Stimulated activated CD4-positive, alpha-beta T cell treated with anti-CD3 and anti-CD28 coated beads, TNF-alpha, amount 100 ng/mL, for 4 hours (primary cell): Measurements from ENCODE around the gene EPHA6.
"Not testable (repeated sequence)": the region's sequence is repeated elsewhere in the genome, so short reads cannot be mapped to it uniquely, and the experiment has no call there.

ENCODE experiments used
- DNase-seq, 3 experiments: peaks; one replicate each; pipeline ENCODE4 v3.0.0-alpha.2; 2020; ENCODE audit warnings: low read depth in 3 of 3

EPHA6 gene

DNA sequence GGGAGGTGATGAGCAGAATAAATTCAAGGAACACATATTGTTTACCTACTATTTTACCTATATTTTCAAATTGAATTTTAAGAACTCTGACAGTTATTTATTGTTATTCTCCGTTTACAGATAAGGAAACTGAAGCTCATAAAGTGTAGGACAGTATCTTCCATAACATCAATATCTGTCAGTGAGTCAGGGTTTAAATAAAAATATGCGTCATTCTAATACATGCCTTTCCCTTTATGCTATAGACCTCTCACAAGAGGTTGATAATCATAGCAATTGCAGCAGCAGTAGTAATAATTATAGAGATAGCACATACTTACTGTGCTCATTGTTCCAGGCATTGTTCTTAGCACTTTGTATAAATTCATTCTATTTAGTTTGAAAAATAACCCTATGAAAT, 101.1 kb downstream of the EPHA6 start:
- no peak for DNase-seq

DNA sequence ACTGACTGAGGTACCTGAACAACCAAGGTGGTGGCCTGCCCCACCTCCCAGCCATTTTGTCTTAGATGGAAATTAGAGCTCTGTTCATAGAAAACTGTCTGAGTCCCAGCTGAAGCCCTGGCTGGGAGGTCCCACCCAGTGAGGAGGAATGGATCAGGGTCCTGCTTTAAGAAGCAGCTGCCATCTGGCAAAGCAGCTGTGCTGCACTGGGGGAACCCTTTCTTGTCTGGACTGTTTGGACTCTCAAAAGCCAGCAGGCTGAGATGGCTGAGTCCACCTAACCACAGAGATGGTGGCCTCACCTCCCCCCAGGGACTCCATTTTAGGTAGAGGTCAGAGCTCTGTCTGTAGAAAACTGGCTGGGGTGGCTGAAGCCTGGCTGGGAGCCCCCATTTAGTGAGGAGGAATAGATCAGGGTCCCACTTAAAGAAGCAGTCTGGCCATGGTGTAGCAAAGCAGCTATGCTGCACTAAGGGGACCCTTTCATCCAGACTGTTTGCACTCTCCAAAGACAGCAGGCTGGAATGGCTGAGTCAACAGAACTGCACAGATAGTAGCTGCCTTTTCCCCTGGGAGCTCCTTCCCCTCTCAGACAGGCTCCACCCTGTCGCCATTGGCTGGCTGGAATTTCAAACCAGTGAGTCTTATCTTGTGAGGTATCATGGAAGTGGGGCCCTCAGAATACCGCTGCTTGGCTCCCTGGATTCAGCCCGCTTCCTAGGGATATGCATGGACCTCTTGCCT, 116.9 kb downstream of the EPHA6 start:
- no peak for DNase-seq

DNA sequence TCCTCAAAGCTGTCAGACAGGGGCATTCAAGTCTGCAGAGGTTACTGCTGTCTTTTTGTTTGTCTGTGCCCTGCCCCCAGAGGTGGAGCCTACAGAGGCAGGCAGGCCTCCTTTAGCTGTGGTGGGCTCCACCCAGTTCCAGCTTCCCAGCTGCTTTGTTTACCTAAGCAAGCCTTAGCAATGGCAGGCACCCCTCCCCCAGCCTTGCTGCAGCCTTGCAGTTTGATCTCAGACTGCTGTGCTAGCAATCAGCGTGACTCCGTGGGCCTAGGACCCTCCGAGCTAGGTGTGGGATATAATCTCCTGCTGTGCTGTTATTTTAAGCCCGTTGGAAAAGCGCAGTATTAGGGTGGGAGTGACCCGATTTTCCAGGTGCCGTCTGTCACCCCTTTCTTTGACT, 127.7 kb downstream of the EPHA6 start:
- DNase-seq: not testable (repeated sequence)

- DNase-seq: no peak
These were observed 144.5 kb downstream of the EPHA6 start for GRCh38 chr3:96958856-96959255.

- no peak for DNase-seq
These were observed 145.1 kb downstream of the EPHA6 start for GRCh38 chr3:96959474-96959873.

- DNase-seq: no peak
These were observed 145.7 kb downstream of the EPHA6 start for GRCh38 chr3:96959901-96960641.

DNA sequence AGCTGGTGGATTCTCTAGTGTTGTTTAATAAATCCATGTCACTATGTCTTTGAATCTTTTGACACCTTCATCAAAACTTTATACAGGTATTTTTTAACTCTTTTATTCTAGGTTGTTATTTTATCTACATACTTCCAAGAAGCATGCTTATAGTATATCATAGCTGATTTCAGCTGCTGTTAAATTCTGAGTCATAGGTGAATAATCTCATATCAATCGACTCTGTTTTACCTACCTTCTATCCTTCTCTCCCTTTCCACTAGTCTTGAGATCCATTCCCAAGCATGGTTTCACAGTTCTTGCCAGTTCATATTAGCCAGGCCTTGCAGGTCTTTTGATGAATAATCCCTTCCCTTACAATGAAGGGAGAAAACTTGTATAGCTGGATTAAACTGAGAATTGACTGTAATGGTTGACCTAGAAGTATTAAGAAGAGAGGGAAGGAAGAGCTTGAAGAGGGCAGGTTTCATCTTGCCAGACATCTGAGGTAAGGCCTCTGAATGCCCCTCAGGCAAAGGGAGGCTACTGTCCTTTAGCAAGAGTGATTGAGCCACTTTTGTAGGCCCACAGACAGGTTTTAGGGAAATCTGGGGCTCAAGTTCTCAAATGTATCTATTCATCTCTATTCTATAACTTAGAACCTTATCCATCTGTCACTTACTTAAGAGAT, 146.4 kb downstream of the EPHA6 start:
- no peak for DNase-seq

GRCh38 chr3:96961576-96961975, 147.2 kb downstream of the EPHA6 start:
- no peak for DNase-seq

GRCh38 chr3:96966181-96966929, 152.0 kb downstream of the EPHA6 start:
- DNase-seq: no peak

- DNase-seq: no peak
These were observed 155.8 kb downstream of the EPHA6 start for GRCh38 chr3:96970211-96970610.

GRCh38 chr3:96977671-96978070, 163.3 kb downstream of the EPHA6 start:
- no peak for DNase-seq

GRCh38 chr3:96983716-96984115, 169.3 kb downstream of the EPHA6 start:
- not testable (repeated sequence) for DNase-seq

GRCh38 chr3:96986241-96986640, 171.8 kb downstream of the EPHA6 start:
- no peak for DNase-seq

- no peak for DNase-seq
These were observed 176.8 kb downstream of the EPHA6 start for GRCh38 chr3:96991231-96991630.

DNA sequence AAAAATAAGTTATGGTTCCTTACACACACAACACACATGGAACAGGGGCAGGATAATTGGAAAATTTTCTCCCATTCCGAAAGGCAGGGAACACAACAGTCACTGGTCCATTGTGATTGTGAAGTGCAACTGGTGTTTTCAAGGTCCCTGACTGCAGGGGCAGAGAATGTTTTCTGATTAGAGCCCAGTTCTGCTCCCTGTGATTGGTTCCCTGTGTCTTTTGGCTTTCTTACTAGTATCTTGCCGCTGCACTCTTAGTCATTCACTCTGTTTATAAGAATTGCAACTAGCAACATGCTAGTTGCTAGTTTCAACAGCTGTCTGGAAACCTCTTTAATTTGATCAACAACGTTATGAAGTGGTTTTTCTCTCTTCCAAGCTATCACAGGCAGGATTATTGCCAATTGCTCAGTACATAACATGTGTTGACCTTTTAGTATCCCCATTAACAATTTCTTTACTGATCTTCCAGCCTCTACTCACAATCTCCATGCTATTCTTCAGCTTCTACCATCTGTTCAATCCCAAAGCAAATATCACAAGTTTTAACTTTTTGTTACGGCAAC, 177.5 kb downstream of the EPHA6 start:
- DNase-seq: no peak

- DNase-seq: no peak
These were observed 180.6 kb downstream of the EPHA6 start for GRCh38 chr3:96994988-96995387.

DNA sequence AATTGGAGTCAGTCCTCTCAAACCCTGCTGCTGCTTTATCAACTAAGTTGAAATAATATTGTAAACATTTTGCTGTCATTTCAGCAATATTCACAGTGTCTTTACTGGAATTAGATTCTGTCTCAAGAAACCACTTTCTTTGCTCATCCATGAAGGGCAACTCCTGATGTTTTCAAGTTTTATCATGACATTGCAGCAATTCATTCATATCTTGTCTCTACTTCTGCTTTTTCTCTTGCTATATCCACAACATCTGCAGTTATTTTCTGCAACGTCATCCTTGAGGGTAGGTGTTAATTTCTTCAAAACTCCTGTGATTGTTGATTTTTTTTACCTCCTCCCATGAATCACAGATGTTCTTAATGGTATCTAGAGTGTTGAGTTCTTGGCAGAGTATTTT, 181.6 kb downstream of the EPHA6 start:
- no peak for DNase-seq

- DNase-seq: no peak
These were observed 187.2 kb downstream of the EPHA6 start for GRCh38 chr3:97001611-97002010.

DNA sequence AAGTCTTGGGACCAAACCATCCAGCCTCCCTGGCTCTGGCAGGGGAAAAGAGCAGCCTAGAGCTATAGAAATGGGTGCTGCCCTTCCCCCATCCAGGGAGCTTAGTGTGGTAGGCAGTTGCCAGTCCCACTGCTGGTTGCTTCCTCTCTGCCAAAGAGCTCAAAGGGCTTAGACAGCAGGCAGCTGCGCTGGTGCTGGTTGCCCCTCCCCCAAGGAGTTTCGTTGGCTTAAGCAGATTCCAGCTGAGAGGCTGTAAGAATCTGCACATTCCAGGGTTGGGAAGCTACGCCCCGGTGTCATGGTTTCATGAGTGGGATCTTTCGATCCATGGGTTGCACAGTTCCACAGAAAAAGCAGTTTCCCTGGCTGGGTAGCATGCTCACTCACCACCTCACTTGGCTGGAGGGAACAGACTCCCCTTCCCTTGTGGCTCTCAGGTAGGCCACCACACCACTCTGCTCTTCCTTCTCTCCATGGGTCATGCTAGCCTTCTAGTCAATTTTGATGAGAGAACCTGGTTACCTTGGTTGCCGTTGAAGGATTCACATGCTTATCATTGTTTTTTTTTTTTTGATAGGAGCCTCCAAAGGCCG, 195.1 kb downstream of the EPHA6 start:
- no peak for DNase-seq

- DNase-seq: no peak
These were observed 196.7 kb downstream of the EPHA6 start for GRCh38 chr3:97010881-97011657.

- no peak for DNase-seq
These were observed 207.4 kb downstream of the EPHA6 start for GRCh38 chr3:97021778-97022177.
